ENCODE measurements around the gene GRIK4.

The GRIK4 gene

DNA sequence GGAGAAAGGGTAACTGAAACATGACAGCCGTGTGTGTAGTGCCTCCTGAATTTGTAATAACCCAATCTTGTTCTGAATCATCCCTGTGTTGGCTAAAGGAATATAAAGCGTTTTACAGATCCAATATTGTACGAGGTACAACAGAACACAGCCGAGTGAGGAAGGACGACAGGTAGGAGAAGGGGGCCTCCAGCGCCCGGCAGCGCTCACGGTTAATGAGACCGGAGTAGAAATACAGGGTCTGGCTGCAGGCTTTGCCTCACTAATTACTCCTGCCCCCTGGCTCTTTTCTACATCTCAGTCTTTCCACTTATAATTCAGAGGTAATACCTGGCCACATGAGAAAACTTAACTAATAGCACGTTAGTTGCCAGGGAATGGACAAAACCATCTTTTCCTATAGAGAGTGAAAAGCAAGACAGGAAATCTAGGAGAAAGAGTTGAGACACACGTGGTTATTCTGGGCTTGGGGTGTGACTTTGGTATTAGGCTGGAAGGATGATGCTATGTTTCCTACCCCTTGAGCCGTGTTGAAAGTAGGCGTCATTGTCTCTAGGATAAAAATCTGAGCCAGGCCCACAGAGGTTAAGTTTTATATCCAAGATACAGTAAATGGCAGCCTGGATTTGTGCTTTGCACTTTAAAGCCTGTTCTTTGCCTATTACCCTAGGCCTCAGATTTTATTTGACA, 54.1 kb downstream of the GRIK4 start:
- no peak for TF ChIP-seq TAF1 (IDR thresholded peaks at IDR 0.05; ENCODE audit: borderline replicate concordance, insufficient read depth, low read length)
- TF ChIP-seq POLR2AphosphoS5 (IDR thresholded peaks at IDR 0.05; ENCODE audit: low read depth, low read length) = no peak
- no peak for TF ChIP-seq FOXP2 (optimal IDR thresholded peaks at IDR 0.05; ENCODE audit: borderline replicate concordance, extremely low read depth, extremely low read length, insufficient read depth)
- no peak for TF ChIP-seq SIN3A (IDR thresholded peaks at IDR 0.05; ENCODE audit: borderline replicate concordance, insufficient read depth, low read length)
- no peak for TF ChIP-seq REST (IDR thresholded peaks at IDR 0.05; ENCODE audit: insufficient read depth in 1 of 2, low read depth in 2 of 2, low read length in 2 of 2)

- TF ChIP-seq TAF1 (IDR thresholded peaks at IDR 0.05; ENCODE audit: borderline replicate concordance, insufficient read depth, low read length) (no peak), REST (IDR thresholded peaks at IDR 0.05; ENCODE audit: insufficient read depth in 1 of 2, low read depth in 2 of 2, low read length in 2 of 2) (no peak), FOXP2 (optimal IDR thresholded peaks at IDR 0.05; ENCODE audit: borderline replicate concordance, extremely low read depth, extremely low read length, insufficient read depth) (no peak), SIN3A (IDR thresholded peaks at IDR 0.05; ENCODE audit: borderline replicate concordance, insufficient read depth, low read length) (no peak), POLR2AphosphoS5 (IDR thresholded peaks at IDR 0.05; ENCODE audit: low read depth, low read length) (no peak)
Measured at GRCh38 chr11:120566176-120566575, 54.6 kb downstream of the GRIK4 start.

- no peak for TF ChIP-seq FOXP2 (optimal IDR thresholded peaks at IDR 0.05; ENCODE audit: borderline replicate concordance, extremely low read depth, extremely low read length, insufficient read depth)
- TF ChIP-seq POLR2AphosphoS5 (IDR thresholded peaks at IDR 0.05; ENCODE audit: low read depth, low read length) = no peak
- no peak for TF ChIP-seq SIN3A (IDR thresholded peaks at IDR 0.05; ENCODE audit: borderline replicate concordance, insufficient read depth, low read length)
- no peak for TF ChIP-seq TAF1 (IDR thresholded peaks at IDR 0.05; ENCODE audit: borderline replicate concordance, insufficient read depth, low read length)
- TF ChIP-seq REST (IDR thresholded peaks at IDR 0.05; ENCODE audit: insufficient read depth in 1 of 2, low read depth in 2 of 2, low read length in 2 of 2) = no peak
Measured at GRCh38 chr11:120568572-120569307, 57.2 kb downstream of the GRIK4 start.

DNA sequence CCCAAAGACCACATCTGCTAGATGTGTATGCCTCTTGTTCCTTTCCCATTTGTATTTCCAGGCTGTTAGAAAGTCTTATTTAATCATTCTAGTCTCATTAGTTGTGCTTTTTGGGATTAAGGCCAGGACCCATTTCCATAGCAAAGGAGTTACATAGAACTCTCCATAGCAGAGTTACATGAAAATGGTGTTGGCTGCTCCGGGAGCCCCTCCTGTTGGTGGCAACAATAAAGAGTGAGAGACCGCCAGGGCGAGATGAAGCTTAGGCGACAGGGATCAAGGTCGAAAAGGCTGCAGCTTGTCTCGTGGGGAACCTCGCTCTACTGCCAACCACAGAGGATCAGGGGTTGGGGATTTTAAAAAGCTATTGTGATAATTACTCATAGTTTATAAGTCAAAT, 58.3 kb downstream of the GRIK4 start:
- TF ChIP-seq POLR2AphosphoS5 (IDR thresholded peaks at IDR 0.05; ENCODE audit: low read depth, low read length) = no peak
- TF ChIP-seq REST (IDR thresholded peaks at IDR 0.05; ENCODE audit: insufficient read depth in 1 of 2, low read depth in 2 of 2, low read length in 2 of 2) = no peak
- no peak for TF ChIP-seq FOXP2 (optimal IDR thresholded peaks at IDR 0.05; ENCODE audit: borderline replicate concordance, extremely low read depth, extremely low read length, insufficient read depth)
- no peak for TF ChIP-seq TAF1 (IDR thresholded peaks at IDR 0.05; ENCODE audit: borderline replicate concordance, insufficient read depth, low read length)

All from PFSK-1 (cell line).